Upper lobe of left lung (tissue), 4 donors: ENCODE measurements around the gene ELP1.

Experiments used
- CTCF ChIP-seq, 6 experiments: fragments of 450-650 bp in 4 of 6; fragments of 200-600 bp in 2 of 6; sonication (generic) in 2 of 6; IDR thresholded peaks; one replicate each; pipeline ENCODE4 v1.5.1; 2016 to 2019; ENCODE audit warnings: antibody characterized with exemption in 6 of 6
- EP300 ChIP-seq, 4 donors: sonication (generic); formaldehyde crosslinking; IDR thresholded peaks; one replicate each; pipeline ENCODE4 v1.5.1; 2017; ENCODE audit warnings: antibody characterized with exemption in 4 of 4, control low read depth in 2 of 4
- POLR2A ChIP-seq, 4 donors: fragments of 450-650 bp; IDR thresholded peaks; one replicate each; pipeline ENCODE4 v1.5.1; 2016 to 2017; ENCODE audit warnings: antibody characterized with exemption in 4 of 4, mild to moderate bottlenecking in 2 of 4
- POLR2AphosphoS5 ChIP-seq, 2 donors: sonication (generic); formaldehyde crosslinking; IDR thresholded peaks; one replicate each; pipeline ENCODE4 v1.5.1; 2017; ENCODE audit warnings: antibody characterized with exemption in 2 of 2

- TF ChIP-seq POLR2A (IDR thresholded peaks at IDR 0.05) (no peak), POLR2AphosphoS5 (IDR thresholded peaks at IDR 0.05) (no peak), CTCF (IDR thresholded peaks at IDR 0.05) (no peak), EP300 (IDR thresholded peaks at IDR 0.05) (no peak)
Measured at GRCh38 chr9:108904161-108904560, 29.8 kb downstream of the ELP1 start.
